GM20431 (cell line): ENCODE data around the gene DLL4.

ENCODE experiments used
- in situ Hi-C: fragments of 300-500 bp; cut with MseI, MboI; formaldehyde crosslinking; loops from one replicate; pipeline ENCODE4 v1.15.0; 2020; ENCODE audit warnings: low sequenced_read_pairs; ENCODE audit not compliant: unreplicated experiment

DLL4 gene

DNA sequence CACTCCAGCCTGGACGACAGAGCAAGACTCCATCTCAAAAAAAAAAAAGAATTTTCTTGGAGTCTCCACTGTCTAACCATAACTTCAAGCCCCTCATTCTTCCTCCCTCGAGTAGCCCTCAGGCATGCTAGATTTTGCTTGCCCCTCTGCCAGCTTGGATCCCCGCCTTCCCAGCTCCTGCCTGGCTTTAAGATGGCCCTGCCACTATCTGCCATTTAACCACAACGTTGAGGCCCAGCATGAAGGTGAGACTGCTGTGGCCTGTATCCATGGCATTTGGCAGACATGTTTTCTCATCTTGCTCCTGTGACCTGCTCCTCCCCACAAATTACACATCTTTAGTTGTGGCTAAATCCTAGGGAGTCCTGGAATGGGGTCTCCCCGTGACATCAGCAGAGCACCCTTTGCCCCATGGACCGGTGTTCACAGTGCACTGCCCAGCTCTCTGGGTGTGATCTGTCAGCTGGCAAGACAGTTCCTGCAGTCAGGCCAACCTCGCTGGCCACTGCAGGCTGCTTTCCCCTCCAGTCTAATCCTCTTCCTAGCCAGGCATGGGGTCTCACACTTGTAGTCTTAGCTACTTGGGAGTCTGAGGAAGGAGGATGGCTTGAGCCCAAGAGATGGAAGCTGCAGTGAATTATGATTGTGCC, 24.5 kb upstream of the DLL4 start:
- in situ Hi-C loops, result loop anchor here (10.0 kb wide), 1 partner anchor 120 kb away; no protein-coding TSS in a partner anchor

DNA sequence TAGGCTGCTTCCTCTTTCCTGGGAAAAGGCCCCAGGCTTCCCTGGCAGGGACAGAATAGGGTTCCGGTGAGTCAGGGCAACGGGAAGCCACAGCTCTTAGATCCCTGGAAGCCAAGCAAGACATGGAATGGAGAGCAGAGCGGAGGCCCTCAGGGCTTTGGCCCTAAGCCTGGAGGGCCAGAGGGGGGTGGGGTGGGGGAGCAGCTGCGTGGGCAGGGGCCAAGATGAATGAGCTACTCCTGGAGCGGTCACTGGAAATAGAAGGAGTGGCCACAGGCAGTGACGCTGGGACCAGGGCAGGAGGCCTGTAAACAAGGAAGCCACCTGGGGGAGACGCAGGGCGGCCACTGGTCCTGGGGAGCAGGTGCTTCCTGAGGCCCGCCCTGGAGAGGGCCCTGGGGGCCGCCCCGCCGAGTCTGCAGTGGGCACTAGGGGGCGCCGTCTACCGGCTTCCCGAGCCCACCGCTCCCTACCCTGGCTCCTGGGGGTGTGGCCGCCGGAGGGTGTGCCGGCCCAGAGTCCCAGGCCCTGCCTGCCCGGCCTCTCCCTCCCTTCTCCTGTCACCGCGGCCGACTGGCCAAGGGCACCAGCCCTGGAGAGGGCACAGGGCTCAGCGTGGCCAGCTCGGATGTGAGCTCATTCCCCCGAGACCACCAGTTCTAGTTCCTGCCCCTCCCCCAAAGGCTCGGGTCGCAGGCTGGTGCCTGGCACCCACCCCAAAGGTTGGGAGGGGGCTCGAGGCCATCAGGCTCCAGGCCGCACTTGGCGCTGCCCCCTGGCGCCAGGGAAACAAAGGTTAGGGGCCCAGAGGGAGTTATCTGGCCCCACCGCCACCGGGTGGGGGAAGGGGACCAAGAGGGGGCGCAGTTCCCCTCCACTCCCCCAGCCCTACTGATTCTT, 22.8 kb upstream of the DLL4 start:
- in situ Hi-C loops, result loop anchor here (10.0 kb wide), 1 partner anchor 118 kb away; no protein-coding TSS in a partner anchor

DNA sequence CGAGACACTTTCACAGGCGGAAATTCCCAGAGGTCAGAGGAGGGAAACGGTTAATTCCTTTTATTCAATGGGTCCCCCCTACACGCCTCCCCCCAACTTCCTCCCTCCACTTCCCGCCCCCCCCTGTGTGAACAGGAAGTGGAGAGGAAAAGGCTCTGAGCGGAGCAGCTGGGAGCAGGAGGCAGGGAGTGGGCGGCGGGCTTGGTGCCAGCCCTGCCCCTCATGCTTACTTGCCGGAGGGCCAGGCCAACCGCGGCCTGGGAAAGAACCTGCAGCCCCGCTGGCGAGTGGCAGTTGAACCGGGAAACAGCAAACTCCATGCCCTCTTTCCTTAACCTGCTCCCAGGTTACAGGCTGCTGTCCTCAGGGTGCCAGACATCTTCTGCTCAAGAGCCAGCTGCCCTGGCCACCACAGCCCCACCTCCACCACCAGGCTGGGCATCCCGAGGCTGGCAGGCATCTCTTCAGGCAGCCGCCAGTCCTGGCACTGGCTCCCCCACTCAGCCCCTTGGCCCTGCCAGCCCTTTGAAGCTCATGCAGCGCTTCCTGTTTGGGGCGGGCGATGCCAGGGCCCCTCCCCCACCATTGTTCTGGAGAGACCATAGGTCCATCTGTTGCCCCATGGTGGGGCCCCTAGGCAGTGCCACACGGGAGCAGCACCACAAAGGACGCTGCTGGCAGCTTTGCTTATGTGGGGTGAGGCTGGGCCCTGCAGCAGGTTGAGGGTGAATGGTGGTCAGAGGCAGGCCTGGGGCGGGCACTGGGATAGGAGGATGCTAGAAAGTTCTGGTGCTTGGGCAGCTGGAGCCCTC, 21.9 kb upstream of the DLL4 start:
- in situ Hi-C loops, result loop anchor here (10.0 kb wide), 1 partner anchor 118 kb away; no protein-coding TSS in a partner anchor

DNA sequence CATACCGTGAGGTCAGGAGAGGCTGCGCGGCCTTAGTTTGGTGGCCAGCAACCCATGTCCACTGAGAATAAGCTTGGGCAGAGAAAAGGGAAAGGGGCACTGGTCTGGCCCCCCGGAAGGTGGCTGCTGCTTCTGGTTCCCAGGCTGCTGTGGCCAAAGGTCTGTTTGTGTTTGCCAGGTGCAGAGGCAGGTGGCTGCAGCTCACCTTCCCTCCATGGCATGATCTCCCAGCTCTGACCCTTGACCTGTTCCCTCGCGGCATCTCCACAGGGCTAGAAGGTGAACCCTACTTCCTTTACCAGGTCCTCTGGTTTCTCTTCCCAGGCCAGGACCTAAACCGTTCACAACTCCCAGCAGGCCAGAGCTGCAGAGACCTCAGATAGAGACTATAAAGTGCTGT, 21.0 kb upstream of the DLL4 start:
- in situ Hi-C loops, result loop anchor here (10.0 kb wide), 1 partner anchor 117 kb away; no protein-coding TSS in a partner anchor

DNA sequence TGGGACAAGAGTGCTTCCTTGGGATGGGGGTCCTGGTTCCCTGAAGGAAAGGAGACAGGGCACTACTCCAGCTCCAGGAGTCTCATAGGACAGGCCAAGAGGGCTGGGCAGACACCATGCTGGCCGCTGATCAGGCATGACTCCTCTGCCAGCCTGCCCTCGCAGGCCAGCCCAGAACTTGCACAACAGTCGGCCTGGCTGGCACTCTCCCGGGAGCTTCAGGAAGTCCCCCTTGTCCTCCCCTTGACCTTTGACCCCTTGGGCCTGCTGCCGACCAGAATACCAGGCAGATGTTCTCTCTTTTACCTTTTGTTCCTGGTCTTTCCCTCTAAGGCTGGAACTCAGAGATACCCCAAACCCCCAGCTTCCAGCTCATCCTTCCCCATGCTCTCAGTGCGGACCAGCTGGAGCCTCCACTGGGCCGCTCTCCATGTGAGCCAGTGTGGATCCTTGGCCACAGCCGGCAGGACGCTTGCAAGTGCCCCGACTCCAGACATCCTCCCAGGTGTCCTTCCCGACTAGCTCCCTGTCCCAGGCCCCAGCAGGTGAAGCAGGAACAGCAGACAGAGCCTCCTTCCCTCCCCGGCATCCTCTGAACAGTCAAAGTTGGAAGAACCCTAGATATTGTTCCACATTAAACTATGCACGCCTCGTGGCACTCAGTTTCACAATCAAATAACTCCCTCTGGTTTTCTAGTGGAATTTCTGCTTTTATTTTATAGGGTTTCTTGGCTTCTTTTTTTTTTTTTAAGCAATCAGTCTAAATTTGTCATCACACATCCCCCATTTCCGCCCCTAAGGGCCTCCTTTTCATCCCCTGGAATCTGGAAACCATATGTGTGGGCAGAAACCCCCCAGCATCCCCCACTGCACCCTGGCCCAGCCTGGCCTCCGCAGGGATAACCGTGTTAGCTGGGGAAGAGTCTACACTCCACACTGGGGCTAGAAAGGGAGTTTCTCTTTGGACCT, 19.2 kb upstream of the DLL4 start:
- in situ Hi-C loops, result loop anchor here (10.0 kb wide), 2 partner anchors 115 to 275 kb away; no protein-coding TSS in a partner anchor

DNA sequence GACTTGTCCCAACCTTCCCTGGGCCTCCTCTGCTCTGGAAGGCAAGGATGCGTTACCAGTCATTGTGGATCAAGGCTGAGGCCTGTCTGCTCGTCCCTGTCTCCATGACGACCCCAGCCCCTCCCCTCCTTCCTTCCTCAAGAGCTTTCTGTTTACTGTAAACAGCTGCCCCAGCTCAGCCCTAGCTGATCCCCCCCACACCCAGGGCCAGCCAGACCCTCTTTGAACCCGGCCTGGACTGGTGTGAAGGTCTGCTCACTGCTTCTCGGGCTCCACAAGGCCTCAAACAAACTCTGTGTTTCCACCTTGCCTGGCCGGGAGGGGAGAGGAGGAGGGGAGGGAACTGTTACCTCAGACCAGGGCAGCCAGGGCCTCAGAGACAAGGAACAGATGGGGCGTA, 18.0 kb upstream of the DLL4 start:
- in situ Hi-C loops, result loop anchor here (10.0 kb wide), 1 partner anchor 274 kb away; no protein-coding TSS in a partner anchor

DNA sequence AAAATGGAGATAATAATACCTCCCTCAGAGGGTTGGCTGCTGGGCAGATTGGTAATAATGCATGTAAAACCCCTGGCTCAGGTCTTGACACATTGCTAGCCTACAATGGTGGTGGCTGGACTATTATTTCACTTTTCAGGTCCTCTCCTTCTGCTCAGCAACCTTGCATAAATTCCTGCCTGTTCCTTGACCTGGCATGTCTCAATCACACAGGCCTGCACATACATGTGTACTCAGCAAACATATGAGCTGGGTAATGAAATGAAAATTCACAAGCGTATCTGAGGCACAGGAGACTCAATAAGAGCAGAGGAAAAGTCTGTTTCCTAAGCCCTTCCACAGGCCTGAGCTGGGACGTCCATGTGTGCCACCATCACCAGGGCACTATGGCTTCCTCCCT, 17.4 kb upstream of the DLL4 start:
- in situ Hi-C loops, result loop anchor here (10.0 kb wide), 1 partner anchor 273 kb away; no protein-coding TSS in a partner anchor

DNA sequence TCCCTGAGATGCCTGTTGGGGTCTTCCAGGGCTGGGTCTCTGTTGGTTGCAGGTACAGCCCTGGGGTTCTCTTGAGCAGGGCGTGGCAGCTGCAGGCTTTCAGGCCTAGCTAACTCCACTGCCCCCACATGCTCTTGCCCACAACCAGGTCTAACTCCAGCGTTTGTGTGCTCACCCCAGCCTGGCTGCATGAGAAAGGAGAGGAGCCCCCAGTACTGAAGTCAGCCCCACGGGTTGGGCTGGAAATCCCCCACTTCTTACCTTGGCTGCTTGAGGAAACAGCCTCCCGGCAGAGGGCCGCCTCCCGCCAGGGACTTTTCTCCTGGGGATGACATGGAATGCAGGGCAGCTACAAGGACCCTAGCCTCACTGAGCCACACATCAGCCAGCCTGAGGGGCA, 16.7 kb upstream of the DLL4 start:
- in situ Hi-C loops, result loop anchor here (10.0 kb wide), 1 partner anchor 272 kb away; no protein-coding TSS in a partner anchor

DNA sequence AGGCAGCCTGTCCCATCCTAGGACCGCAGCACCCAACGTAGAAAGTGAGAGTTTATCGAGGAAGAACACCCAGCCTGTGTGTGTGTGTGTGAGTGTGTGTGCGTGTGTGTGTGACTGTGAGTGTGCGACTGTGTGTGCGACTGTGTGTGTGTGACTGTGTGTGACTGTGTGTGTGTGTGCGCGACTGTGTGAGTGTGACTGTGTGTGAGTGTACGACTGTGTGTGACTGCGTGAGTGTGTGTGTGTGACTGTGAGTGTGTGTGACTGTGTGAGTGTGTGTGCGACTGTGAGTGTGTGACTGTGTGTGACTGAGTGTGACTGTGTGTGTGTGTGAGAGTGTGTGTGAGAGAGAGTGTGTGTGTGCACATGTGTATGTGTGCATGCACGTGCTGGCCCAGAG, 15.1 kb upstream of the DLL4 start:
- in situ Hi-C loops, result loop anchor here (10.0 kb wide), 1 partner anchor 271 kb away; no protein-coding TSS in a partner anchor

DNA sequence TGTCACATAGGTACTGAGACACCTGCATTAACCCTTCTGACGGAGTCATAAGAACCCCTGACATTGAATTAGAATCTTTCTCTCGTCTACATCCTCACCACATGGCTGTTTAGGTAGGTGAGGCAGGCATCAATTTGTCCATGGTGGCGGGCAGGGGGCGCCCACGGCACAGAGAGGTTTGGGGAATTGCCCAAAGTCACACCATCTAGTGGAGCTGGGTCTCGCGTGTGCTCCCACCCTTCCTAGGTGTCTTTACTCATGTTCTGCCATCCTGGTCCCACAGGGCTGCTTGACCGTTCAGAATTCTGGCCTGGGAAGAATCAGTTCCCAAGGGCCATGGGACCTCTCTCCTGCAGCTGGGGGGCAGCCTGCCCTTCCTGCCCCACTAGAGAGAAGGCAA, 14.7 kb upstream of the DLL4 start:
- in situ Hi-C loops, result loop anchor here (10.0 kb wide), 1 partner anchor 270 kb away; no protein-coding TSS in a partner anchor

DNA sequence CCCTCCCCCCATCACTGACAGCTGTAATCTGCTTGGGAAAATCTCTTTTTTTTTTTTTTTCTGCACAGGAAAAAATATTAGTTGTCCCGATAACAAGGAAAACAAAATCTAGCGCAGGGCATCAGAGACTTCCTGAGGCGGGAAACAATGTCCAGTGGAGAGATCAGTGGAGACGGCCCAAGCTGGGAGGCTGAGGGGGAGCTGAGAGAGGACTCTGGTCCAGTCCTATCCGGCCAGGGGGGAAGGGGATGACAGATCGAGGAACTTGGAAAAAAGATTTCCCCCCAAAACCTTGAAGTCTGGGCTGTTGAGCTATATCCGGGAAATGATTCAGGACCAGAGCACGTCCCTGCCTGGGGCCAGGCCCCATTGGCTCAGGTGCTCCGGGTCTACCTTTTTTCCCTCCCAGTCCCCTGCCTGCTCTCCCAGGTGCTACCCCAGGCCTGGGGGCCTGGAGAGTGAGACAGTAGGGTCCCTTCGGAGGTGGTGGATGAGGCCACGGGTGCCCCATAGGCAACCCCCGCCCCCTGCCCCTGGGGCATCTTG, 14.0 kb upstream of the DLL4 start:
- in situ Hi-C loops, result loop anchor here (10.0 kb wide), 1 partner anchor 270 kb away; no protein-coding TSS in a partner anchor

DNA sequence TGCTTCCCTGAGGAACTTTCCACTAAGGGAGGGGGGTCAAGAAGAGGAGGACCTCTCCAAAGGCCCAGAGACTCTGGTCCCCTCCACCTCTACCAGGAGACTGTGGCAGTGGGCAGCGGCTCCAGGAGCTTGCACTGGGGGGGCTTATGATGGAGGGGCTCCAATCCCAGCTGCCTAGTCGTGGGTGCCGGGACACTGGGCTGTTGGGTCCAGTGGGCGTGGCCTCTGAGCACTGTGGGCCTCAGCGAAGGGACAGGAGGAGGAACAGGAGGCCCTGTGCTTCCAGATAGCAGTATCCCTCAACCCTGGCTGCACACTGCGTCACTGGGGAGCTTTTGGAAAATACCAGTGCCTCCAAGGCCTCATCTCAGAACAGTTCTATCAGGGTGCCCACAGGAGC, 13.5 kb upstream of the DLL4 start:
- in situ Hi-C loops, result loop anchor here (10.0 kb wide), 1 partner anchor 269 kb away; no protein-coding TSS in a partner anchor

DNA sequence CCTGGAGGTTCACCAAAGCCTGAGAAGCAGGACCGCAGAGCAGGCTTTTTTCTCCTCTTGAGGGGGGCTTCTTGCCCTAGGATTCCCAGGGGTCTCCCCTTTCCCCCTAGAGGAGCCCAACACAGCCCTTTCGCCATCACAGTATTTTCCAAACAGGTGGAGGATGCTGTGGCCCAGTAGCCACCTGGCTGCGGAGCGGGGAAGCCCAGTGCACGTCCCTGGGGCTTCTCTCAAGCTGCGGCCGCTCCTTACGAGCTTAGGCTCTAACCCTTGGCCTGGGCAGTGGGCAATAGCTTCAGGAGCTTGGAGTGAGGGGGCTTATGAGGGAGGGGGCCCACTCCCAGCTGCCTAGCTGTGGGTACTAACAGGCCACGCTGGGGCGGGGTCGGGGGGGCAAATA, 11.6 kb upstream of the DLL4 start:
- in situ Hi-C loops, result loop anchor here (10.0 kb wide), 1 partner anchor 267 kb away; no protein-coding TSS in a partner anchor

DNA sequence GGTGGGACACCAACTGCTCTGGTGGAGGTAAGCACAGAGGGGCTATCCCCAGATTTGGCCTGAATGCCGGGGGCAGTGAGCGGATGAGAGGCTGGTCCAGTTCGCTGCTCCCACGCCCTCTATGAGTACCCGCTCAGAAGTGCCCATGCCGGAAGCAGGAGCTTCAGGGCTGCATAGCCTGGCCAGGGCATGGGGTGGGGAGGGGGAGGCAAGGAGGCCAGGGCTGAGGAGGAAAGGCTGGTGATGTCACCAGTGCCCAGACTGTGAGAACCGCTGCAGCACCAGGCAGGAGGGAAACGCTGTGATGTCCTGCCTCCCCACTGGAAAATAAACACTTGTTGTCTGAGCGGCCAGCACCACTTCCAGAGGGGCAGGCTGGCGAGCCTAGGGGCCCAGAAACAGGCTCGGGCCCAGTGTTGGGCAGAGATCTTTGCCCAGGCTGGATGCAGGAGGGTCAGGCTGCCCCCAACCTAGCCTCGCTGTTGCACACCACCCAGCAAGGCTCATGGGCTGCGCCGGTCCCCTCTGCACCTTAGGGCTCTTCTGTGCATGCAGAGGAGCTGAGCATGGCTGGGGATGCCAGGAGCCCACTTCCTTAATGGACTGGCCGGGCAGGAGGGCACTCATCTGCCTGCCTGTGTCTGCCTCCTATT, 10.9 kb upstream of the DLL4 start:
- in situ Hi-C loops, result loop anchor here (10.0 kb wide), 1 partner anchor 267 kb away; no protein-coding TSS in a partner anchor

DNA sequence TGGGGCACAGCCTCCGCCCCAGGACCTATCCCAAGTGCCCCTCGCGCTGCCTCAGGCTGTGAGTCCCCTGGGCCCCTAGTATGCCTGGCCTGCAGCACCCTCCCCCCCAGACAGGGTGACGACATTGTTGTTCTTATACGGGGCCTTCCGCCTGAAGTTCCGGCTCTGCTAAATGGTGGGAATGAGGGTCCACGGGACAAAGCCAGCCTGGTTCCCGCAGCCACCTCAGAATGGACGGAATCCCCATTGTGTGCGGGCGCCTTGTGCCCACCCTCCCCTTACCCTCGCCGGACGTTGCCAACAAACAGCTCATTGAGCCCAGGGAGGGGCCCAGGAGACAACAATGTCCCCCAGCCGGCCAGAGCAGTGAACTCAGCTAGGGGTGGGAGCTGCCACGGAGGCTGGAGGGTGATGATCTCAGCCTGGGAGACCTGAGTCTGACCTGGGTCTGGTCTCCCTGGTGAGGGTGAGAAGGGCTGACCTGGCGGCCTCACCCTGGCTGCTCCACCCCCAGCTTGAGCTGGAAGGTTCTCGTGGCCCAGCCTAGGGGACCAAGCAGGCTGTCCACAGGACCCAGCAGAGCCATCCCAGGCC, 10.2 kb upstream of the DLL4 start:
- in situ Hi-C loops, result loop anchor here (10.0 kb wide), 1 partner anchor 266 kb away; no protein-coding TSS in a partner anchor

DNA sequence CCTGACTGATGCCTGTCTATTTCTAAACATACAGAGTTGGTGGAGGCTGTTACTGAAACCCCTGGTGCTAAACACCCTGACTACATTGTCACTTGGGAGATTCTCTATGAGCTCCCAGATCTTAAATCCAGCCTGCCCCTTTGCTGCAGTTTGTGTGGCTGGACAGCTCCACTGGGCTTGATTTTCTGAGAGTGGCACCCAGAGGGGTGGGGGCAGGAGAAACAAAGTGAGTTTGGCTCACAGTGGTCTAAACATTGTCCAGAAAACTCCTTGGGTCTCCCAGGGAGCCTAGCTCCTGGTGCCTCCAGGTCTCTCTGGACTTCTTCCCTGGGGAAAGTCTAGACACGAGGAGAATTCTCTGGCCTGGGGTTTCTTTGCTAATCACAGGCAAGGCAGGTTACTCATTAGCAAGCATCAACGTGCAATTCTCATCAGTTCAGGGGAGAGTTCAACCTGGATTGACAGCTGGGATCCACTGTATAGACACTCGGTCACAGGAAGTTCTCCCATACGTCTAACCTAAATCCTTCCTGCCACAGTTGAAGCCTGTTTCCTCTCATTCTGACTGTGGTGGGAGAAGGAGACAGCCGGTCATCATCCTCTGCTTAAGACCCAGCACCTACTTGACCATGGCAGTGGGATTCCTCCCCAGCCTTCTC, 7.1 kb upstream of the DLL4 start:
- in situ Hi-C loops, result no loop called here

DNA sequence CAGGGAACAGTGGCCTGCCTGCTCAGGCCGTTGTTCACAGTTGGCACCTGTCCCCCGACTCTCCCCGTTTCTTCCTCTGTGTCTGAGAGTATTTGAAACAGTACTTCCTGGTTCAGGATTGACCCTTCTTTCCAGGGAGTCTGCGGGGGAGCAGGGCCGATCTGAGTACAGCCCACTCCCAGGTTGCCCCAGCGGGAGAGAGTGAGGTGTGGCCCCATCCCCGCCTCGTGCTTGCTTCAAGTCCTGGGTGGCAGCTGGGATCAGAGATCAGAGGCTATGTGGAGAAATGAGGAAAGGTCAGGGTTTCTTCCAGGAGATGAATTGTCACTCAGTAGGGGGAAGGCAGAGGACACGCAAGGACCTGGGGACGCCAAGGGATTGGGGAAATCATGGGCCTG, 6.5 kb upstream of the DLL4 start:
- in situ Hi-C loops, result no loop called here
